Nephron (organoid): Measurements from ENCODE around the gene ITCH.
"Not testable (repeated sequence)": the region's sequence is repeated elsewhere in the genome, so short reads cannot be mapped to it uniquely, and the experiment has no call there.

ENCODE experiments used
- H3K27ac Mint-ChIP-seq, 3 experiments: 2 replicates each; pipeline ENCODE4 v1.8.0; 2020; ENCODE audit warnings: mixed read lengths in 3 of 3, mild to moderate bottlenecking in 2 of 3, moderate library complexity in 1 of 3
- H3K27me3 Mint-ChIP-seq: 2 replicates; pipeline ENCODE4 v1.8.0; 2021; ENCODE audit warnings: low read depth, mild to moderate bottlenecking, moderate library complexity, mixed read lengths
- H3K36me3 Mint-ChIP-seq: 2 replicates; pipeline ENCODE4 v1.8.0; 2020; ENCODE audit warnings: low read depth, mixed read lengths
- H3K4me1 Mint-ChIP-seq: 2 replicates; pipeline ENCODE4 v1.8.0; 2020; ENCODE audit warnings: mixed read lengths
- H3K4me3 Mint-ChIP-seq, 3 experiments: 2 replicates each; pipeline ENCODE4 v1.8.0; 2020; ENCODE audit warnings: mild to moderate bottlenecking in 3 of 3, mixed read lengths in 3 of 3, moderate library complexity in 2 of 3
- H3K9me3 Mint-ChIP-seq: 2 replicates; pipeline ENCODE4 v1.8.0; 2020; ENCODE audit warnings: mixed read lengths
- CTCF ChIP-seq, 3 experiments: fragments of 200-600 bp; sonication (generic); IDR thresholded peaks; one replicate each; pipeline ENCODE4 v1.5.0; 2021; ENCODE audit warnings: antibody characterized with exemption in 3 of 3; ENCODE audit not compliant: unreplicated experiment in 3 of 3

The ITCH gene

DNA sequence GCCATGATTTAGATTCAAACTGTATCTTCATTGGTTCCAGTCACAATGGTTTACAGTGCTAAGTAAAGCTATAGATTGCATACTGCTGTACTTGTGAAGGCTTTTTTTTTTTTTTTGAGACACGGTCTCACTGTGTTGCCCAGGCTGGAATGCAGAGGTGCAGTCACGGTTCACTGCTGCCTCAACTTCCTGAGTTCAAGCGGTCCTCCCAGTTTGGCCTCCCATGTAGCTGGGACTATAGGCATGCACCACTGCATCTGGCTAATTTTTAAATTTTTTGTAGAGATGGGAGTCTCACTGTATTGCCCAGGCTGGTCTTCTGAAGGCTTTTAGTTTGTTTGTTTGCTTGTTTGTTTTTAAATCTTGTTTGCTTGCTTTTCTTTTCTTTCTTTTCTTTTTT is 24.9 kb downstream of the ITCH start:
- no peaks in the 10 kb centered on the region for H3K9me3 Mint-ChIP-seq
- no peak overlapping the region for H3K4me3 Mint-ChIP-seq
- H3K4me1 Mint-ChIP-seq = peaks cover 16% of the 10 kb centered on the region
- H3K27me3 Mint-ChIP-seq = no peaks in the 10 kb centered on the region
- peak overlapping the region; percentile 5 to 56 (median 30) for H3K27ac Mint-ChIP-seq
- TF ChIP-seq CTCF (IDR thresholded peaks at IDR 0.05; ENCODE audit: unreplicated experiment in 3 of 3) = no peak
- peaks cover 24% of the 10 kb centered on the region for H3K36me3 Mint-ChIP-seq

GRCh38 chr20:34388678-34389077 is 25.6 kb downstream of the ITCH start:
- peaks cover 31% of the 10 kb centered on the region for H3K36me3 Mint-ChIP-seq
- H3K4me1 Mint-ChIP-seq = peaks cover 16% of the 10 kb centered on the region
- TF ChIP-seq CTCF (IDR thresholded peaks at IDR 0.05; ENCODE audit: unreplicated experiment in 3 of 3) = no peak
- no peaks in the 10 kb centered on the region for H3K27me3 Mint-ChIP-seq
- no peaks in the 10 kb centered on the region for H3K9me3 Mint-ChIP-seq
- H3K27ac Mint-ChIP-seq = peak overlapping the region; percentile 5 to 56 (median 30)
- H3K4me3 Mint-ChIP-seq = no peak overlapping the region

- Mint-ChIP-seq H3K36me3 (peaks cover 34% of the 10 kb centered on the region), H3K27ac (no peak overlapping the region), H3K27me3 (no peaks in the 10 kb centered on the region), H3K4me1 (peaks cover 16% of the 10 kb centered on the region), H3K4me3 (no peak overlapping the region), H3K9me3 (no peaks in the 10 kb centered on the region)
- TF ChIP-seq CTCF (IDR thresholded peaks at IDR 0.05; ENCODE audit: unreplicated experiment in 3 of 3) = no peak
Measured at GRCh38 chr20:34389206-34389953, 26.3 kb downstream of the ITCH start.

DNA sequence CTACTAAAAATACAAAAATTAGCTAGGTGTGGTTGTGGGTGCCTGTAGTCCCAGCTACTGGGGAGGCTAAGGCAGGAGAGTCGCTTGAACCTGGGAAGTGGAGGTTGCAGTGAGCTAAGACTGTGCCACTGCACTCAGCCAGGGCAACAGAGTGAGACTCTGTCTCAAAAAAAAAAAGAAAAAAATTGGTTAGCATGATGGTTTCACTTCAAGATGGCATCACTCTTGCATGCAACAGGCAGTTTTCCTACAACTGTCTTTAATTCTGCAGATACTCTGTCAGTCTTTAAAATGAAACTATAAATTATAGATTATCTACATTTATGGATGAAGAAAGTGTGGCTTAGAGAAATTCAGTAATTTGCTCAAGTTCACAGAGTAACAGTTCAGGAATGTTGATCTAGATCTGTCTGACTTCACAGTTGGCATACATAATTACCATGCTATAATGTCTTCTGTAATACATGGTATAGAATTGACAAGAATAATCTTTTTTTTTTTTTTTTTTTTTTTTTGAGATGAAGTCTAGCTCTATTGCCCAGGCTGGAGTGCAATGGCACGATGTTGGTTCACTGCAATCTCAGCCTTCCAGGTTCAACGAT is 27.0 kb downstream of the ITCH start:
- H3K36me3 Mint-ChIP-seq = peaks cover 39% of the 10 kb centered on the region
- no peak for TF ChIP-seq CTCF (IDR thresholded peaks at IDR 0.05; ENCODE audit: unreplicated experiment in 3 of 3)
- H3K27me3 Mint-ChIP-seq = no peaks in the 10 kb centered on the region
- H3K4me3 Mint-ChIP-seq = no peak overlapping the region
- no peak overlapping the region for H3K27ac Mint-ChIP-seq
- no peaks in the 10 kb centered on the region for H3K9me3 Mint-ChIP-seq
- H3K4me1 Mint-ChIP-seq = peaks cover 16% of the 10 kb centered on the region

- Mint-ChIP-seq H3K27me3 (no peaks in the 10 kb centered on the region), H3K4me3 (no peak overlapping the region), H3K27ac (no peak overlapping the region), H3K9me3 (no peaks in the 10 kb centered on the region), H3K4me1 (peaks cover 11% of the 10 kb centered on the region), H3K36me3 (peaks cover 55% of the 10 kb centered on the region)
- TF ChIP-seq CTCF (IDR thresholded peaks at IDR 0.05; ENCODE audit: unreplicated experiment in 3 of 3) = no peak
Measured at GRCh38 chr20:34396408-34396807, 33.3 kb downstream of the ITCH start.

GRCh38 chr20:34397096-34397495 is 34.0 kb downstream of the ITCH start:
- Mint-ChIP-seq H3K4me1 (peaks cover 18% of the 10 kb centered on the region), H3K4me3 (no peak overlapping the region), H3K27ac (peak overlapping the region in 1 of 3 experiments; percentile 28), H3K36me3 (peaks cover 54% of the 10 kb centered on the region), H3K27me3 (no peaks in the 10 kb centered on the region), H3K9me3 (no peaks in the 10 kb centered on the region)
- no peak for TF ChIP-seq CTCF (IDR thresholded peaks at IDR 0.05; ENCODE audit: unreplicated experiment in 3 of 3)

DNA sequence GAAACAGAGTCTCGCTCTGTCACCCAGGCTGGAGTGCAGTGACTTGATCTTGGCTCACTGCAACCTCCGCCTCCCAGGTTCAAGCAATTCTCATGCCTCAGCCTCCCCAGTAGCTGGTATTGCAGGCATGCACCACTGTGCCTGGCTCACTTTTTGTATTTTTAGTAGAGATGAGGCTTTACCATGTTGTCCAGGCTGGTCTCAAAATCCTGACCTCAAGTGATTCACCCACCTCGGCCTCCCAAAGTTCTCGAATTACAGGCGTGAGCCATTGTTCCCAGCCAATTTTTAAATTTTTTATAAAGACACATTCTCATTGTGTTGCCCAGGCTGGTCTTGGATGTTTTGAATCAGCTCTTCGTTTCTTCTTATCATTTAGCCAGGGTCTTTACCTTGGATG is 37.7 kb downstream of the ITCH start:
- H3K9me3 Mint-ChIP-seq, H3K27me3 Mint-ChIP-seq, H3K4me3 Mint-ChIP-seq: not testable (repeated sequence)
- peaks cover 33% of the 10 kb centered on the region for H3K4me1 Mint-ChIP-seq
- H3K27ac Mint-ChIP-seq = peak overlapping the region; percentile 33 to 84 (median 46)
- peaks cover 38% of the 10 kb centered on the region for H3K36me3 Mint-ChIP-seq
